ENCODE measurements around the gene METRNL.
A peak's percentile ranks its signal among the peaks of the same experiment; 100 is the strongest.

METRNL gene

DNA sequence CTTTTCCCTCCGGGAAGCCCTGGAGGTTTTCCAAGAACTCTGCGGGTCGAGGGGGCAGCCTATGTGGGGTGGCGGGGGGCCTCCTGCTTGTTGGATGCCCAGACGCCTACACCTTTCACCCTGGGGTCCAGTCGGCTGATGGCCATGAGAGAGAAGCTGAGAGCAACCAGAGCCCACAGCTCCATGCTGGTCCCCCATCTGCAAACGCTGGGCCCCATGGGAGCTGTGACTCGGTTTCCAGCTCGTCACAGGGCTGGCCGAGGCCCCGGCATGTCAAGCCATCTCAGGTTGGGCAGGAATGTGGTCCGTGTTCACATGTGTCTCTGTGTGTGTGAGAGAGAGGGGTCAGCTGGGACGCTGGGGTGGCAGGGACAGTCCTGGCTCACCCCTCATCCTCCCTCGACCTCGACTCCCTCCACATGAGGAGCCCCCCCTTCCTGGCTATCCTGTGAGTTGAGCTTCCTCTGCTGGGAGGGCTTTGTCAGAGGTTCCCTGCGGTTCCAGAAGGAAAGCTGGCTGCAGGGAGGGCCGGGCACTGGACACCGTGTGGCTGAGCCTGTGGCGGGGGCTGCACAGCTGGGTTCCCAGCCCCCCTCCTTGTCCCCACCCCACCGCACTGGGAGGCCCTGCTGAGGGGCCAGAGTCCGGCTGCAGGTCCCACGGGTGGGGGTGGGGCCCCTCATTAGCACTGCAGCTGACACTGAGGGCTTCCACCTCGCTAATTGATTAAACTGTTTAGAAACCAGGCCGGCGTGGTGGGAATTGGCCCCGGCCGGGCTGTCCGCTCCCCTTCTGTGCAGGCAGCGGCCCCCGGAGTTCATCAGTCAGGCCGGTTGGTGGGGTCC, 19.1 kb downstream of the METRNL start:
- H3K27ac ChIP-seq (ENCODE audit: low read length), result no peak overlapping the region
- peaks cover 16% of the 10 kb centered on the region for H3K4me1 ChIP-seq (ENCODE audit: low read length)
- no peaks in the 10 kb centered on the region for H3K36me3 ChIP-seq (replicated peaks; ENCODE audit: insufficient read depth, low read length)

DNA sequence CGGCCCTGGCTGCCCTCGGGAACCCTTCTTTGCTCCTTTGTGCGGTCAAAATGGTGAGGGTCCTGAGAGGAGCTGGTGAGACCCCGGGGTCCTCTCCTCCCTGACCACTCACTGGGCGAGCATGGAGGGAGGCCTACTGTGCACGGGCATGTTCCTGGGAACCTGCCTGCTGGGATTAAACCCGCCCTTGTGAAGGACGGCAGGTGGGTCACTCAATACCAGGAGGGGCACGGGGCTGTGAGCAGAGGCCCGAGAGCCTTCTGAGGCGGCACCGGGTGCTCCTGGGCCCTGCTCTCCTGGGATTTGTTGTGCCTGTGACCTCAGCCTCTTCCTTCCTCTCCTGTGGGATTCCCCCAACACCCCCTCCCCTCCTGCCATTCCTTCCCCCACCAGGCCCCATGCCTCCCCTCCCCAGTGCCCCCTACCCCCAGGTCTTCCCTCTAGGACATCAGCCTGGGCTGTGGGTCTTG, 19.7 kb downstream of the METRNL start:
- Histone ChIP-seq H3K9me2 (replicated peaks; ENCODE audit: insufficient read depth, low read length) (no peaks in the 10 kb centered on the region), H3K4me1 (ENCODE audit: low read length) (peaks cover 16% of the 10 kb centered on the region), H2AFZ (ENCODE audit: low read length) (no peak overlapping the region), H3K4me2 (ENCODE audit: low read depth, low read length) (no peak overlapping the region), H3K27ac (ENCODE audit: low read length) (no peak overlapping the region), H3K9ac (ENCODE audit: low read length) (no peak overlapping the region), H3K79me2 (ENCODE audit: low read length) (no peaks in the 10 kb centered on the region), H3K4me3 (ENCODE audit: low read length) (no peak overlapping the region), H3F3A (ENCODE audit: insufficient read depth, low read length) (no peaks in the 10 kb centered on the region), H3K36me3 (replicated peaks; ENCODE audit: insufficient read depth, low read length) (no peaks in the 10 kb centered on the region), H3K9me3 (replicated peaks; ENCODE audit: insufficient read depth, low read length) (no peaks in the 10 kb centered on the region), H4K20me1 (ENCODE audit: insufficient read depth, low read length) (no peaks in the 10 kb centered on the region), H3K27me3 (replicated peaks; ENCODE audit: insufficient read depth, low read length) (peaks cover 58% of the 10 kb centered on the region)
- TF ChIP-seq EZH2 (optimal IDR thresholded peaks at IDR 0.05; ENCODE audit: low read depth, low read length), result no peak
- no peak for TF ChIP-seq EZH2phosphoT487 (IDR thresholded peaks at IDR 0.05; ENCODE audit: low read length)
- TF ChIP-seq, protein P1, sequence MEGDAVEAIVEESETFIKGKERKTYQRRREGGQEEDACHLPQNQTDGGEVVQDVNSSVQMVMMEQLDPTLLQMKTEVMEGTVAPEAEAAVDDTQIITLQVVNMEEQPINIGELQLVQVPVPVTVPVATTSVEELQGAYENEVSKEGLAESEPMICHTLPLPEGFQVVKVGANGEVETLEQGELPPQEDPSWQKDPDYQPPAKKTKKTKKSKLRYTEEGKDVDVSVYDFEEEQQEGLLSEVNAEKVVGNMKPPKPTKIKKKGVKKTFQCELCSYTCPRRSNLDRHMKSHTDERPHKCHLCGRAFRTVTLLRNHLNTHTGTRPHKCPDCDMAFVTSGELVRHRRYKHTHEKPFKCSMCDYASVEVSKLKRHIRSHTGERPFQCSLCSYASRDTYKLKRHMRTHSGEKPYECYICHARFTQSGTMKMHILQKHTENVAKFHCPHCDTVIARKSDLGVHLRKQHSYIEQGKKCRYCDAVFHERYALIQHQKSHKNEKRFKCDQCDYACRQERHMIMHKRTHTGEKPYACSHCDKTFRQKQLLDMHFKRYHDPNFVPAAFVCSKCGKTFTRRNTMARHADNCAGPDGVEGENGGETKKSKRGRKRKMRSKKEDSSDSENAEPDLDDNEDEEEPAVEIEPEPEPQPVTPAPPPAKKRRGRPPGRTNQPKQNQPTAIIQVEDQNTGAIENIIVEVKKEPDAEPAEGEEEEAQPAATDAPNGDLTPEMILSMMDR (IDR thresholded peaks at IDR 0.05; ENCODE audit: low read length), result no peak
- DNase-seq, result no peak

More for the DNA sequence above, 19.1 kb downstream of the METRNL start:
- H2AFZ ChIP-seq (ENCODE audit: low read length), result no peak overlapping the region
- H3K9me2 ChIP-seq (replicated peaks; ENCODE audit: insufficient read depth, low read length), result no peaks in the 10 kb centered on the region
- no peak for DNase-seq
- H3K9ac ChIP-seq (ENCODE audit: low read length), result no peak overlapping the region
- H3K4me2 ChIP-seq (ENCODE audit: low read depth, low read length), result no peak overlapping the region
- H3K4me3 ChIP-seq (ENCODE audit: low read length), result no peak overlapping the region
- H3K27me3 ChIP-seq (replicated peaks; ENCODE audit: insufficient read depth, low read length), result peaks cover 61% of the 10 kb centered on the region
- H4K20me1 ChIP-seq (ENCODE audit: insufficient read depth, low read length), result no peaks in the 10 kb centered on the region
- no peaks in the 10 kb centered on the region for H3K9me3 ChIP-seq (replicated peaks; ENCODE audit: insufficient read depth, low read length)
- TF ChIP-seq EZH2 (optimal IDR thresholded peaks at IDR 0.05; ENCODE audit: low read depth, low read length), result no peak
- TF ChIP-seq, protein P1 (IDR thresholded peaks at IDR 0.05; ENCODE audit: low read length), result no peak
- TF ChIP-seq EZH2phosphoT487 (IDR thresholded peaks at IDR 0.05; ENCODE audit: low read length), result no peak
- no peaks in the 10 kb centered on the region for H3K79me2 ChIP-seq (ENCODE audit: low read length)
- H3F3A ChIP-seq (ENCODE audit: insufficient read depth, low read length), result no peaks in the 10 kb centered on the region

DNA sequence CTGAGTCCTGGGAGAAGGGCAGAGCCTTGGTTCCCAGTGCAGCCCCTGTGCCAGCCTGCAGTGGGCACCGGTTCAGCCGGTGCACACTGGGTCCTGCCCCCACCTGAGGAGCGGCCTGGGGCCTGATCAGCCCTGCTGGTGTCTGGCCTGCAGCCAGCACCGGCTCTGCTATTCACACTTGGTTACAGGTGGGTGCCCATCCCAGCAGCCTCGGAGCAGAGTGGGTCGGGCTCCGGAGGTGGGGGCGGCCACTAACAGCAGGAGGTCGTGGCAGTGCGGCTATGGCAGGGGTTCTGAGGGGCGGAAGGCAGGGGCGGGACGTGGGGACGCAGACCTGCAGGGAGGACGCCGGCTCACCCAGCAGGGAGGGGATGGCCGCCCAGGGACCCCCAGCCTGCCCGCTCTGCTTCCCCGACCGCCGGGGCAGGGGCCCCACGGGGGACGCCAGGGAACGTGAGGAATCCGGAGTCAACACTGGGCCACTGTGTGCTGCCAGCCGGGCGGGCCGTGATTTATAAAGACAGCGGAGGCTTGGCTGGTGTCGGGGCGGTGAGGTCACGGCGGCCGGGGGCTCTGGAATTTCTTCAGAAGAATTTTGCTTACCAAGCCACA, 20.3 kb downstream of the METRNL start:
- TF ChIP-seq EZH2phosphoT487 (IDR thresholded peaks at IDR 0.05; ENCODE audit: low read length) (no peak), EZH2 (optimal IDR thresholded peaks at IDR 0.05; ENCODE audit: low read depth, low read length) (no peak)
- TF ChIP-seq, protein P1 (IDR thresholded peaks at IDR 0.05; ENCODE audit: low read length), result no peak
- no peak for DNase-seq
- Histone ChIP-seq H2AFZ (ENCODE audit: low read length) (no peak overlapping the region), H3K9me2 (replicated peaks; ENCODE audit: insufficient read depth, low read length) (no peaks in the 10 kb centered on the region), H3K9ac (ENCODE audit: low read length) (no peak overlapping the region), H3K79me2 (ENCODE audit: low read length) (no peaks in the 10 kb centered on the region), H3F3A (ENCODE audit: insufficient read depth, low read length) (no peaks in the 10 kb centered on the region), H3K36me3 (replicated peaks; ENCODE audit: insufficient read depth, low read length) (no peaks in the 10 kb centered on the region), H3K9me3 (replicated peaks; ENCODE audit: insufficient read depth, low read length) (no peaks in the 10 kb centered on the region), H3K4me2 (ENCODE audit: low read depth, low read length) (peak overlapping the region; percentile 50; the same call in 1 of the 2 replicates), H3K27me3 (replicated peaks; ENCODE audit: insufficient read depth, low read length) (peaks cover 59% of the 10 kb centered on the region), H3K4me3 (ENCODE audit: low read length) (no peak overlapping the region), H3K27ac (ENCODE audit: low read length) (no peak overlapping the region; the same call in 1 of the 2 replicates), H4K20me1 (ENCODE audit: insufficient read depth, low read length) (no peaks in the 10 kb centered on the region), H3K4me1 (ENCODE audit: low read length) (peaks cover 16% of the 10 kb centered on the region)

All from MM.1S (cell line).